ENCODE results near the gene NEK11. TPM values are rescaled to one million over a fixed set of nuclear protein-coding genes. Genes with fewer than 3 reads are reported as not detected.
"Not testable (repeated sequence)": the region's sequence is repeated elsewhere in the genome, so short reads cannot be mapped to it uniquely, and the experiment has no call there.

Gene NEK11
- total RNA-seq, 1 experiment from 2014 or later: 1.5 TPM

- Histone ChIP-seq H3K36me3 (replicated peaks; ENCODE audit: control insufficient read depth, insufficient read depth, low read length) (no peaks in the 10 kb centered on the region), H3K4me3 (ENCODE audit: insufficient read depth, low read depth, low read length) (no peak overlapping the region), H3K27me3 (ENCODE audit: control insufficient read depth, insufficient read depth, low read length) (no peaks in the 10 kb centered on the region)
- no peak for DNase-seq
Observed at GRCh38 chr3:131306242-131306641, 279.6 kb downstream of the NEK11 start.

GRCh38 chr3:131314318-131314717 lies 287.6 kb downstream of the NEK11 start:
- no peak overlapping the region for H3K4me3 ChIP-seq (ENCODE audit: insufficient read depth, low read depth, low read length)
- H3K36me3 ChIP-seq (replicated peaks; ENCODE audit: control insufficient read depth, insufficient read depth, low read length): no peaks in the 10 kb centered on the region
- H3K27me3 ChIP-seq (ENCODE audit: control insufficient read depth, insufficient read depth, low read length): no peaks in the 10 kb centered on the region
- DNase-seq: no peak

- no peak for DNase-seq
- Histone ChIP-seq H3K27me3 (ENCODE audit: control insufficient read depth, insufficient read depth, low read length) (no peaks in the 10 kb centered on the region), H3K36me3 (replicated peaks; ENCODE audit: control insufficient read depth, insufficient read depth, low read length) (no peaks in the 10 kb centered on the region), H3K4me3 (ENCODE audit: insufficient read depth, low read depth, low read length) (no peak overlapping the region)
Observed at GRCh38 chr3:131315162-131315561, 288.5 kb downstream of the NEK11 start.

GRCh38 chr3:131317667-131318066 lies 291.0 kb downstream of the NEK11 start:
- H3K4me3 ChIP-seq (ENCODE audit: insufficient read depth, low read depth, low read length): no peak overlapping the region
- no peak for DNase-seq
- H3K36me3 ChIP-seq (replicated peaks; ENCODE audit: control insufficient read depth, insufficient read depth, low read length): no peaks in the 10 kb centered on the region
- H3K27me3 ChIP-seq (ENCODE audit: control insufficient read depth, insufficient read depth, low read length): no peaks in the 10 kb centered on the region

GRCh38 chr3:131323014-131323413 lies 296.3 kb downstream of the NEK11 start:
- no peaks in the 10 kb centered on the region for H3K36me3 ChIP-seq (replicated peaks; ENCODE audit: control insufficient read depth, insufficient read depth, low read length)
- H3K4me3 ChIP-seq (ENCODE audit: insufficient read depth, low read depth, low read length): no peak overlapping the region
- no peak for DNase-seq
- H3K27me3 ChIP-seq (ENCODE audit: control insufficient read depth, insufficient read depth, low read length): no peaks in the 10 kb centered on the region

- Histone ChIP-seq H3K36me3 (replicated peaks; ENCODE audit: control insufficient read depth, insufficient read depth, low read length) (no peaks in the 10 kb centered on the region), H3K27me3 (ENCODE audit: control insufficient read depth, insufficient read depth, low read length) (no peaks in the 10 kb centered on the region), H3K4me3 (ENCODE audit: insufficient read depth, low read depth, low read length) (no peak overlapping the region)
- DNase-seq: no peak
Observed at GRCh38 chr3:131323792-131324191, 297.1 kb downstream of the NEK11 start.

- Histone ChIP-seq H3K36me3 (replicated peaks; ENCODE audit: control insufficient read depth, insufficient read depth, low read length) (no peaks in the 10 kb centered on the region), H3K27me3 (ENCODE audit: control insufficient read depth, insufficient read depth, low read length) (no peaks in the 10 kb centered on the region), H3K4me3 (ENCODE audit: insufficient read depth, low read depth, low read length) (no peak overlapping the region)
- no peak for DNase-seq
Observed at GRCh38 chr3:131324923-131325322, 298.2 kb downstream of the NEK11 start.

GRCh38 chr3:131326307-131326706 lies 299.6 kb downstream of the NEK11 start:
- no peaks in the 10 kb centered on the region for H3K36me3 ChIP-seq (replicated peaks; ENCODE audit: control insufficient read depth, insufficient read depth, low read length)
- no peaks in the 10 kb centered on the region for H3K27me3 ChIP-seq (ENCODE audit: control insufficient read depth, insufficient read depth, low read length)
- DNase-seq: no peak
- no peak overlapping the region for H3K4me3 ChIP-seq (ENCODE audit: insufficient read depth, low read depth, low read length)

GRCh38 chr3:131328721-131329120 lies 302.0 kb downstream of the NEK11 start:
- Histone ChIP-seq H3K4me3 (ENCODE audit: insufficient read depth, low read depth, low read length) (no peak overlapping the region), H3K27me3 (ENCODE audit: control insufficient read depth, insufficient read depth, low read length) (no peaks in the 10 kb centered on the region), H3K36me3 (replicated peaks; ENCODE audit: control insufficient read depth, insufficient read depth, low read length) (no peaks in the 10 kb centered on the region)
- DNase-seq: no peak

GRCh38 chr3:131329774-131330173 lies 303.1 kb downstream of the NEK11 start:
- H3K27me3 ChIP-seq (ENCODE audit: control insufficient read depth, insufficient read depth, low read length): no peaks in the 10 kb centered on the region
- no peak for DNase-seq
- H3K36me3 ChIP-seq (replicated peaks; ENCODE audit: control insufficient read depth, insufficient read depth, low read length): no peaks in the 10 kb centered on the region
- H3K4me3 ChIP-seq (ENCODE audit: insufficient read depth, low read depth, low read length): no peak overlapping the region

- H3K36me3 ChIP-seq (replicated peaks; ENCODE audit: control insufficient read depth, insufficient read depth, low read length); H3K27me3 ChIP-seq (ENCODE audit: control insufficient read depth, insufficient read depth, low read length); DNase-seq: not testable (repeated sequence)
- H3K4me3 ChIP-seq (ENCODE audit: insufficient read depth, low read depth, low read length): peak overlapping the region; percentile 19; the same call in 1 of the 2 replicates
Observed at GRCh38 chr3:131331456-131332085, 304.9 kb downstream of the NEK11 start.

- Histone ChIP-seq H3K4me3 (ENCODE audit: insufficient read depth, low read depth, low read length) (no peak overlapping the region), H3K27me3 (ENCODE audit: control insufficient read depth, insufficient read depth, low read length) (no peaks in the 10 kb centered on the region), H3K36me3 (replicated peaks; ENCODE audit: control insufficient read depth, insufficient read depth, low read length) (no peaks in the 10 kb centered on the region)
- no peak for DNase-seq
Observed at GRCh38 chr3:131338948-131339640, 312.4 kb downstream of the NEK11 start.

GRCh38 chr3:131341761-131342160 lies 315.1 kb downstream of the NEK11 start:
- DNase-seq: no peak
- H3K27me3 ChIP-seq (ENCODE audit: control insufficient read depth, insufficient read depth, low read length): no peaks in the 10 kb centered on the region

GRCh38 chr3:131348911-131349310 lies 322.2 kb downstream of the NEK11 start:
- Histone ChIP-seq H3K4me3 (ENCODE audit: insufficient read depth, low read depth, low read length) (no peak overlapping the region), H3K27me3 (ENCODE audit: control insufficient read depth, insufficient read depth, low read length) (no peaks in the 10 kb centered on the region), H3K36me3 (replicated peaks; ENCODE audit: control insufficient read depth, insufficient read depth, low read length) (no peaks in the 10 kb centered on the region)
- no peak for DNase-seq

More at GRCh38 chr3:131341761-131342160, 315.1 kb downstream of the NEK11 start:
- no peaks in the 10 kb centered on the region for H3K36me3 ChIP-seq (replicated peaks; ENCODE audit: control insufficient read depth, insufficient read depth, low read length)
- no peak overlapping the region for H3K4me3 ChIP-seq (ENCODE audit: insufficient read depth, low read depth, low read length)

- no peak for DNase-seq
Observed at GRCh38 chr3:131349454-131349853, 322.8 kb downstream of the NEK11 start.

More at GRCh38 chr3:131349454-131349853, 322.8 kb downstream of the NEK11 start:
- Histone ChIP-seq H3K27me3 (ENCODE audit: control insufficient read depth, insufficient read depth, low read length) (no peaks in the 10 kb centered on the region), H3K4me3 (ENCODE audit: insufficient read depth, low read depth, low read length) (no peak overlapping the region), H3K36me3 (replicated peaks; ENCODE audit: control insufficient read depth, insufficient read depth, low read length) (no peaks in the 10 kb centered on the region)

Data from H7 (cell line).